Choroid plexus epithelial cell (primary cell): Measurements from ENCODE around the gene MED14.

Experiments used
- DNase-seq: peaks from one replicate; pipeline ENCODE4 v3.0.0-alpha.2; 2010; ENCODE audit warnings: low read depth
- H3K4me3 ChIP-seq: 2 replicates; pipeline ENCODE4 v1.5.1; 2011; ENCODE audit warnings: low read depth, mild to moderate bottlenecking, control low read depth, low read length, moderate library complexity
- TF ChIP-seq, protein P1 (sequence below): conservative IDR thresholded peaks from 2 replicates; pipeline ENCODE4 v1.5.1; 2011; ENCODE audit warnings: low read depth, mild to moderate bottlenecking, control low read depth, inconsistent platforms, low read length, moderate library complexity

MED14 gene

GRCh38 chrX:40694802-40695201 lies 40.5 kb downstream of the MED14 start:
- peak; percentile 10 for DNase-seq
- TF ChIP-seq, protein P1, sequence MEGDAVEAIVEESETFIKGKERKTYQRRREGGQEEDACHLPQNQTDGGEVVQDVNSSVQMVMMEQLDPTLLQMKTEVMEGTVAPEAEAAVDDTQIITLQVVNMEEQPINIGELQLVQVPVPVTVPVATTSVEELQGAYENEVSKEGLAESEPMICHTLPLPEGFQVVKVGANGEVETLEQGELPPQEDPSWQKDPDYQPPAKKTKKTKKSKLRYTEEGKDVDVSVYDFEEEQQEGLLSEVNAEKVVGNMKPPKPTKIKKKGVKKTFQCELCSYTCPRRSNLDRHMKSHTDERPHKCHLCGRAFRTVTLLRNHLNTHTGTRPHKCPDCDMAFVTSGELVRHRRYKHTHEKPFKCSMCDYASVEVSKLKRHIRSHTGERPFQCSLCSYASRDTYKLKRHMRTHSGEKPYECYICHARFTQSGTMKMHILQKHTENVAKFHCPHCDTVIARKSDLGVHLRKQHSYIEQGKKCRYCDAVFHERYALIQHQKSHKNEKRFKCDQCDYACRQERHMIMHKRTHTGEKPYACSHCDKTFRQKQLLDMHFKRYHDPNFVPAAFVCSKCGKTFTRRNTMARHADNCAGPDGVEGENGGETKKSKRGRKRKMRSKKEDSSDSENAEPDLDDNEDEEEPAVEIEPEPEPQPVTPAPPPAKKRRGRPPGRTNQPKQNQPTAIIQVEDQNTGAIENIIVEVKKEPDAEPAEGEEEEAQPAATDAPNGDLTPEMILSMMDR: no peak
- H3K4me3 ChIP-seq: no peak overlapping the region

DNA sequence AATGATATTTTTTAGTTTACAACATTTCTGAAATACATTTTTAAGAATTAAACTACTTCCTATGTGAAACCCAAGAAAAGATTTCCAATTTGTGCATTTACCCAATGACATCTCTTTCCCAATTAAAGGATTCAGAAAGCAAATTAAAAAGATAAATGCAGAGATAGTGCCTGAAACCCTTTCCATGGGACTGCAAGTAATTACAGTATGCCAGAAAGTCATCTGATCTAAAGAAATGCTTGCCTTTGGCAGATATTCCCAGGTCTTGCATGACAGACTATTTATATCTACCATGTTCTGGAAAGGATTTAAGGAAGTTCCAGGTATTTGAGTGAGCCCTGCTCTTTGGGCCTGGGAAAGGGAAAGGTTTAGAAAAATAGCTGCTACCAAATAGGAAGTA lies 46.4 kb downstream of the MED14 start:
- DNase-seq: no peak
- no peak overlapping the region for H3K4me3 ChIP-seq
- TF ChIP-seq, protein P1: no peak

DNA sequence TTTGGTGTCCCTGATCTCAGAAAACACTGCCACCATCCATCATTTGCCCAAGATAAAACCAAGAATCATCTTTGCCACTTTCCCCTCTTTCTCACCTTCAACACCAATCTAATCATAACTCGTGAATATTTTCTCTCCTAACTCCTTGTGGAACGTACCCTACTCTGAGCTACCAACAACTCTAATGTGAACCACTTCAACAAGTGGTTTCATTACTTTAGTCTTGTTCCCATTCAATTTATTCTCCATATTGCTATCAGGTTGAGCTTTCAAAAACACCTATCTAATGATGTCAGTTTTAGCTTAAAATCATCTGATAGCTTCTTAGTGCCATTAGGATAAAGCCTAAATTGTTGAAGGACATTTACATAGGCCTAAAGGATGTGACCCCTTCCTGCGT lies 48.2 kb downstream of the MED14 start:
- DNase-seq: no peak
- no peak overlapping the region for H3K4me3 ChIP-seq
- TF ChIP-seq, protein P1: no peak

DNA sequence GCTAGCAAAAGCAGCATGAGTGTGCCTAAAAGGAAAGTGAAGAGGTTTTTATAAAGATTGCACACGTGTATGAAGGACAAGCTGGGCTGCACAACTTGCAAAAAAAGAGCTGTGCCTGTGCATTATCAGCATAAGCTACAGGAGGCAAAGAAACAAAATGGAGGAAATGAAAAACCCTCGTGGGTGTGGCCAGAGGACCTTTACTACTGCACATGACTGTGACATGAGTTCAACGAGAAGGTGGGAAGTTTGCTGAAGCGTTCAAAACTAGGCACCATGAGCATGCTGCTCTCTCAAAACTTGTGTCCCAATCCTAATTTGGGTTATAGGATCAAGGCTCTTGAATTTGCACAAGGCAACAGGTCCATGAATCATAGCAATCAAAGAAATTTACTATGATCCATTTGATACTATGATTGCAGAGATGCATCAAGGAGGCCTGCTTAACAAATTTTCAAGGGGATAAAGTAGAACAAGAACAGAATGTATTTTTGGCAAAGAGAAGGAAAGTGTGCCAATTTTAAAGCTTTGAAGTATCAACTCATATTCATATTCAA lies 49.9 kb downstream of the MED14 start:
- H3K4me3 ChIP-seq: no peak overlapping the region
- DNase-seq: no peak
- TF ChIP-seq, protein P1: no peak

GRCh38 chrX:40684092-40684491 lies 51.2 kb downstream of the MED14 start:
- no peak overlapping the region for H3K4me3 ChIP-seq
- DNase-seq: no peak
- TF ChIP-seq, protein P1: no peak

DNA sequence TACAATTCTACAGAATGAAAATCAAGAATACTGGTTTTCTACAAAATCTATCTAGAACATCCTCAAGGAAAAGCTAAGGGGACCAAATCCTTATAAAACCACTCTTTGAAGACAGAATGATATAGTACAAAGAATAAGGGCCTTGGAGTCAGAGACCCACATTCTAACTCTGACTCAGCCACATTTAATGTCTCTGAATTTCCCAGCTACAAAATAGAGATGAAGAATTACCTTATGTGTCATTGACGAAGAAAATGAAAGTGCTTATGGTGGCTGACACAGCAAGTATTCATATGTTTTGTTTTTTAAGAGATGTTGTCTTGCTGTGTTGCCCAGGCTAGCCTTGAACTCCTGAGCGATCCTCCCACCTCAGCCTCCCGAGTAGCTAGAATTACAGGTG lies 52.1 kb downstream of the MED14 start:
- TF ChIP-seq, protein P1: no peak
- H3K4me3 ChIP-seq: no peak overlapping the region
- DNase-seq: no peak

- TF ChIP-seq, protein P1: no peak
- no peak for DNase-seq
- no peak overlapping the region for H3K4me3 ChIP-seq
Measured at GRCh38 chrX:40671126-40671525, 64.2 kb downstream of the MED14 start.
